Placental epithelial cell (primary cell): Measurements from ENCODE around the gene F11. TPM values are rescaled to one million over a fixed set of nuclear protein-coding genes. Genes with fewer than 3 reads are reported as not detected.

Source experiments
- total RNA-seq: library from RNA; depleted of rRNA; stranded (reverse); fragments of >200 nt; gene quantifications from 2 replicates; pipeline ENCODE4 v1.2.3, GENCODE V29; 2012

F11 gene
- not detected in 2 replicates for total RNA-seq

GRCh38 chr4:186265683-186266652 lies at the start of gene F11:
TSS of gene F11 (plus strand) at chr4:186266189. CDS start at chr4:186267137, 948 bp downstream.

GRCh38 chr4:186227221-186227620 lies 38.8 kb upstream of the F11 start, which contains the start of gene KLKB1:
TSS of gene KLKB1 (plus strand) at chr4:186227507. CDS start at chr4:186228196, 689 bp downstream.

Other genes starting within 250 kb of the F11 start
- gene TLR3, start 197.0 kb upstream of the F11 start, total RNA-seq, result 3.3 and 4.3 TPM in 2 replicates
- 1.5 and 9.0 TPM in 2 replicates for gene FAM149A, start 161.5 kb upstream of the F11 start, total RNA-seq
- 3.7 and 6.7 TPM in 2 replicates for gene CYP4V2, start 74.6 kb upstream of the F11 start, total RNA-seq
- gene KLKB1, start 38.7 kb upstream of the F11 start, total RNA-seq, result not detected in 2 replicates